ENCODE data around the gene ABCC1. TPM values are rescaled to one million over a fixed set of nuclear protein-coding genes. Genes with fewer than 3 reads are reported as not detected.
"Not testable (repeated sequence)": the region's sequence is repeated elsewhere in the genome, so short reads cannot be mapped to it uniquely, and the experiment has no call there.

The ABCC1 gene
- total RNA-seq, 1 experiment from 2014 or later: 139 TPM

DNA sequence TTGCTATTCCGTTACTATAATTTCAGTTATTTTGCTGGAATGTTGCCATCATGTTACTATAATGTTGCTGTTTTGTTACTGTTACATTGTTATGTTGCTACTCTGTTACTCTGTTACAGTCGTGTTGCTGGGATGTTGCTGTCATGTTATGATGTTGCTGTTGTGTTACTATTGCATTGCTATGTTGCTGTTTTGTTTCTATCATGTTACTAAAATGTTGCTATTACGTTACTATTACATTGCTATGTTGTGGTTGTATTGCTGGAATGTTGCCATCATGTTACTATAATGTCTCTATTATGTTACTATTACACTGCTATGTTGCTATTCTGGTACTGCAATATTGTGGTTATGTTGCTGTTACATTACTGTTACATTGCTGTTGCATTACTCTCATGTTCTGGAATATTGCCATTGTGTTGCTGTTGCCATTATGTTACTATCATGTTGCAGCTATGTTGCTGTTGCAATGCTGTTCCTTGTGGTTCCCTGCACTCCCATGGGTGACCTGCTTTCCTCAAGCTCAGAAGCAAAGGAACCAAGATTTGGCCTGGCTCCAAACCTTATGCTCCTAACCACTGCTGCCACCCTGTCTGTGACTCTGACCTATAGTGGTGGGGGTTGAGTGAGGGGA, 209.4 kb downstream of the ABCC1 start:
- CTCF ChIA-PET: no interaction called here
- H3F3A ChIP-seq (ENCODE audit: insufficient read depth, low read depth): no peaks in the 10 kb centered on the region
- no peaks in the 10 kb centered on the region for H3K36me3 ChIP-seq (ENCODE audit: low read depth)
- H4K20me1 ChIP-seq (ENCODE audit: insufficient read depth): no peaks in the 10 kb centered on the region; the same call in 1 of the 2 replicates
- TF ChIP-seq, protein P1, sequence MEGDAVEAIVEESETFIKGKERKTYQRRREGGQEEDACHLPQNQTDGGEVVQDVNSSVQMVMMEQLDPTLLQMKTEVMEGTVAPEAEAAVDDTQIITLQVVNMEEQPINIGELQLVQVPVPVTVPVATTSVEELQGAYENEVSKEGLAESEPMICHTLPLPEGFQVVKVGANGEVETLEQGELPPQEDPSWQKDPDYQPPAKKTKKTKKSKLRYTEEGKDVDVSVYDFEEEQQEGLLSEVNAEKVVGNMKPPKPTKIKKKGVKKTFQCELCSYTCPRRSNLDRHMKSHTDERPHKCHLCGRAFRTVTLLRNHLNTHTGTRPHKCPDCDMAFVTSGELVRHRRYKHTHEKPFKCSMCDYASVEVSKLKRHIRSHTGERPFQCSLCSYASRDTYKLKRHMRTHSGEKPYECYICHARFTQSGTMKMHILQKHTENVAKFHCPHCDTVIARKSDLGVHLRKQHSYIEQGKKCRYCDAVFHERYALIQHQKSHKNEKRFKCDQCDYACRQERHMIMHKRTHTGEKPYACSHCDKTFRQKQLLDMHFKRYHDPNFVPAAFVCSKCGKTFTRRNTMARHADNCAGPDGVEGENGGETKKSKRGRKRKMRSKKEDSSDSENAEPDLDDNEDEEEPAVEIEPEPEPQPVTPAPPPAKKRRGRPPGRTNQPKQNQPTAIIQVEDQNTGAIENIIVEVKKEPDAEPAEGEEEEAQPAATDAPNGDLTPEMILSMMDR (conservative IDR thresholded peaks at IDR 0.05): no peak
- no peak for TF ChIP-seq EZH2 (IDR thresholded peaks at IDR 0.05; ENCODE audit: low read depth)
- H3K4me3 ChIP-seq: no peak overlapping the region
- no peak overlapping the region for H2AFZ ChIP-seq
- H3K9me3 ChIP-seq (ENCODE audit: insufficient read depth, low read depth): no peaks in the 10 kb centered on the region; the same call in 1 of the 2 replicates
- POLR2A ChIA-PET (ENCODE audit: unreplicated experiment): interaction anchor here (0.5 kb wide), 1 partner anchor 203 kb away, joined by 7 read pairs; no protein-coding TSS in a partner anchor
- intact Hi-C loops (cut with micrococcal nuclease; ENCODE audit: unreplicated experiment): no loop called here
- no peaks in the 10 kb centered on the region for H3K27me3 ChIP-seq (ENCODE audit: insufficient read depth, low read depth)
- peak in 1 of 2 experiments; percentile 40 for DNase-seq
- no peaks in the 10 kb centered on the region for H3K9me2 ChIP-seq (ENCODE audit: insufficient read depth)
- no TSS peak for BruUV-seq (replicated peaks)
- H3K4me1 ChIP-seq (replicated peaks; ENCODE audit: insufficient read depth): no peaks in the 10 kb centered on the region
- no peak overlapping the region for H3K4me2 ChIP-seq
- no peaks in the 10 kb centered on the region for H3K79me2 ChIP-seq (ENCODE audit: low read depth)
- no peak overlapping the region for H3K27ac ChIP-seq

DNA sequence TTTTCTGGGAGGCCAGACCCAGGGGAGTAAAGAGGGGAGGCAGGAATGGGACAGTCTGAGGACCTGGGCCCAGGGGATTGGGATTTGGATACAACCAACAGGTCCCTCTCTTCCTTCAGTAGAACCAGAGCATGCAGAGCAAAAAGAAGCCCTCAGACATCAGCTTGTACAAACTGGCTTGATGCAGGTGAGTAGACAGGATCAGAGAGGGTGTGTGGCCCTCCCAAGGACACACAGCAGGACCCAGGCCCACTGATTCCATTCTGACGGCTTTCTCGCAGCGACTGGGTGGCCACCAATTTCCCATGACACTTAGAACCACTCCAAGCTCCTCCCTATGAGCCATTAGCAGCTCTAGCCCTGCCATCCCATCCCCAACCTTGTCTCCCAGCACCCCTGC, 210.2 kb downstream of the ABCC1 start:
- Histone ChIP-seq H3K27me3 (ENCODE audit: insufficient read depth, low read depth) (no peaks in the 10 kb centered on the region), H4K20me1 (ENCODE audit: insufficient read depth) (no peaks in the 10 kb centered on the region), H3K4me1 (replicated peaks; ENCODE audit: insufficient read depth) (no peaks in the 10 kb centered on the region), H3F3A (ENCODE audit: insufficient read depth, low read depth) (no peaks in the 10 kb centered on the region), H3K9me3 (ENCODE audit: insufficient read depth, low read depth) (no peaks in the 10 kb centered on the region; the same call in 1 of the 2 replicates), H3K79me2 (ENCODE audit: low read depth) (no peaks in the 10 kb centered on the region), H3K27ac (no peak overlapping the region), H3K4me3 (no peak overlapping the region), H3K36me3 (ENCODE audit: low read depth) (no peaks in the 10 kb centered on the region), H3K4me2 (no peak overlapping the region), H3K9me2 (ENCODE audit: insufficient read depth) (no peaks in the 10 kb centered on the region), H2AFZ (no peak overlapping the region)
- BruUV-seq (replicated peaks): no TSS peak
- TF ChIP-seq, protein P1 (conservative IDR thresholded peaks at IDR 0.05): no peak
- no peak for TF ChIP-seq EZH2 (IDR thresholded peaks at IDR 0.05; ENCODE audit: low read depth)
- DNase-seq: no peak
- CTCF ChIA-PET: no interaction called here
- POLR2A ChIA-PET (ENCODE audit: unreplicated experiment): interaction anchor here (0.5 kb wide), 1 partner anchor 203 kb away, joined by 7 read pairs; no protein-coding TSS in a partner anchor
- intact Hi-C loops (cut with micrococcal nuclease; ENCODE audit: unreplicated experiment): no loop called here

DNA sequence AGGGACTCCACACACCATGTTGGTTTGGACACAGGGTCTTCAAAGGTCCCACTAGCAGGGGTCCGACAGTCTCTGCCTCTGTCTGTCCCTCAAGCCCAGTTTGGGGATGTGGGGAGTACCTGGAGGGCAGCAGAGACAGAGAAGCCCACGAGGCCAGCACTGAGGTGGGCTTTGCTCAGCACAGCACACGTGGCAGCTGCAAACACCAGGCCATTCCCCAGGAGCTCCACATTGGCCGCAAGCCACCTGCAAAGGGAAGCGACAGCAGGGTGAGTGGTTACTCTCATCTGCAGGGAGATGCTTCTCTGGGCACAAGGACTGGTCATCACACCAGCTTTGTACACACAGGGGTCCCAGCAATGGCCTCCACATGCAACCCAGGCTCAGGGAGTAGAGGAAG, 211.9 kb downstream of the ABCC1 start:
- H3K9me2 ChIP-seq (ENCODE audit: insufficient read depth): no peaks in the 10 kb centered on the region
- H2AFZ ChIP-seq: no peak overlapping the region
- no peak overlapping the region for H3K4me2 ChIP-seq
- ChIA-PET POLR2A (ENCODE audit: unreplicated experiment) (no interaction called here), CTCF (interaction anchor here (0.6 kb wide), 1 partner anchor 34 kb away, joined by 4 read pairs; no protein-coding TSS in a partner anchor)
- no peaks in the 10 kb centered on the region for H3K27me3 ChIP-seq (ENCODE audit: insufficient read depth, low read depth)
- H3K4me3 ChIP-seq: no peak overlapping the region
- no TSS peak for BruUV-seq (replicated peaks)
- H3K4me1 ChIP-seq (replicated peaks; ENCODE audit: insufficient read depth): no peaks in the 10 kb centered on the region
- no peak for DNase-seq
- no peak overlapping the region for H3K27ac ChIP-seq
- no peaks in the 10 kb centered on the region; the same call in 1 of the 2 replicates for H3K9me3 ChIP-seq (ENCODE audit: insufficient read depth, low read depth)
- intact Hi-C loops (cut with micrococcal nuclease; ENCODE audit: unreplicated experiment): no loop called here
- no peaks in the 10 kb centered on the region for H3K79me2 ChIP-seq (ENCODE audit: low read depth)
- H3F3A ChIP-seq (ENCODE audit: insufficient read depth, low read depth): no peaks in the 10 kb centered on the region
- no peaks in the 10 kb centered on the region for H4K20me1 ChIP-seq (ENCODE audit: insufficient read depth)
- H3K36me3 ChIP-seq (ENCODE audit: low read depth): no peaks in the 10 kb centered on the region
- TF ChIP-seq, protein P1 (conservative IDR thresholded peaks at IDR 0.05): no peak
- TF ChIP-seq EZH2 (IDR thresholded peaks at IDR 0.05; ENCODE audit: low read depth): no peak

DNA sequence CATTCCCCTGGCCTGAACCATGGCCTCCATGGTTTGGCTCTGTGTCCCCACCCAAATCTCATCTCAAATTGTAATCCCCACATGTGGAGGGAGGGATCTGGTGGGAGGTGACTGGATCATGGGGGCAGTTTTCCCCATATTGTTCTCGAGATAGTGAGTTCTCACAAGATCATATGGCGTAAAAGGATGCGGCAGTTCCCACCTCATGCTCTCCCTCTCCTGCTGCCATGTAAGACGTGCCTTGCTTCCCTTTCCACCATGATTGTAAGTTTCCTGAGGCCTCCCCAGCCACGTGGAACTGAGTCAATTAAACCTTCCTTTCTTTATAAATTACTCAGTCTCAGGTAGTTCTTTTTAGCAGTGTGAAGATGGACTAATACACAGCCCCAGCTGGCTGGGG, 212.4 kb downstream of the ABCC1 start:
- H3F3A ChIP-seq (ENCODE audit: insufficient read depth, low read depth); H3K9me3 ChIP-seq (ENCODE audit: insufficient read depth, low read depth); H3K9me2 ChIP-seq (ENCODE audit: insufficient read depth); H3K4me3 ChIP-seq; H3K36me3 ChIP-seq (ENCODE audit: low read depth); POLR2A ChIA-PET (ENCODE audit: unreplicated experiment); H2AFZ ChIP-seq; intact Hi-C loops (cut with micrococcal nuclease; ENCODE audit: unreplicated experiment); H3K4me1 ChIP-seq (replicated peaks; ENCODE audit: insufficient read depth); H4K20me1 ChIP-seq (ENCODE audit: insufficient read depth); DNase-seq; H3K79me2 ChIP-seq (ENCODE audit: low read depth); BruUV-seq (replicated peaks); H3K27me3 ChIP-seq (ENCODE audit: insufficient read depth, low read depth); CTCF ChIA-PET; H3K27ac ChIP-seq; H3K4me2 ChIP-seq: not testable (repeated sequence)
